Measurements from ENCODE around the gene SPOCK1. TPM values are rescaled to one million over a fixed set of nuclear protein-coding genes. Genes with fewer than 3 reads are reported as not detected.

The SPOCK1 gene
- total RNA-seq, 2 donors from 2014 or later, result 75.0 to 213 TPM

- intact Hi-C loops (cut with DNase I), result loop anchor here in 1 of 2 donors (10.0 kb wide), 1 partner anchor 424 kb away; no protein-coding TSS in a partner anchor
- no peak for ATAC-seq
- no peak for DNase-seq
Measured at GRCh38 chr5:137228816-137229215, 270.3 kb downstream of the SPOCK1 start.

GRCh38 chr5:137226081-137226480, 273.0 kb downstream of the SPOCK1 start:
- intact Hi-C loops (cut with DNase I), result loop anchor here in 1 of 2 donors (10.0 kb wide), 1 partner anchor 421 kb away; no protein-coding TSS in a partner anchor
- no peak for DNase-seq
- ATAC-seq, result no peak

GRCh38 chr5:137223324-137224295, 275.5 kb downstream of the SPOCK1 start:
- ATAC-seq (peak; percentile 25 to 50), DNase-seq (no peak)
- intact Hi-C loops (cut with DNase I), result loop anchor here in 1 of 2 donors (10.0 kb wide), 1 partner anchor 419 kb away; no protein-coding TSS in a partner anchor

- ATAC-seq, result no peak
- intact Hi-C loops (cut with DNase I), result loop anchor here in 1 of 2 donors (10.0 kb wide), 1 partner anchor 417 kb away; no protein-coding TSS in a partner anchor
Measured at GRCh38 chr5:137221943-137222342, 277.2 kb downstream of the SPOCK1 start.

GRCh38 chr5:137220523-137220927, 278.6 kb downstream of the SPOCK1 start:
- intact Hi-C loops (cut with DNase I), result loop anchor here in 1 of 2 donors (10.0 kb wide), 1 partner anchor 416 kb away; no protein-coding TSS in a partner anchor
- peak in 1 of 2 donors; percentile 79 for ATAC-seq
- DNase-seq, result no peak

More at GRCh38 chr5:137221943-137222342, 277.2 kb downstream of the SPOCK1 start:
- DNase-seq, result no peak

- intact Hi-C loops (cut with DNase I), result loop anchor here in 1 of 2 donors (10.0 kb wide), 1 partner anchor 144 kb away; no protein-coding TSS in a partner anchor
- DNase-seq, result no peak
- no peak for ATAC-seq
Measured at GRCh38 chr5:137218896-137219295, 280.2 kb downstream of the SPOCK1 start.

GRCh38 chr5:137218471-137218870, 280.7 kb downstream of the SPOCK1 start:
- intact Hi-C loops (cut with DNase I), result loop anchor here in 1 of 2 donors (10.0 kb wide), 1 partner anchor 144 kb away; no protein-coding TSS in a partner anchor
- peak in 1 of 2 donors; percentile 60 for ATAC-seq
- DNase-seq, result no peak

GRCh38 chr5:137217599-137218200, 281.4 kb downstream of the SPOCK1 start:
- intact Hi-C loops (cut with DNase I), result loop anchor here in 1 of 2 donors (10.0 kb wide), 1 partner anchor 143 kb away; no protein-coding TSS in a partner anchor
- ATAC-seq (no peak), DNase-seq (no peak)

- no peak for ATAC-seq
- no peak for DNase-seq
- intact Hi-C loops (cut with DNase I), result loop anchor here in 1 of 2 donors (10.0 kb wide), 1 partner anchor 142 kb away; no protein-coding TSS in a partner anchor
Measured at GRCh38 chr5:137216976-137217598, 282.0 kb downstream of the SPOCK1 start.

GRCh38 chr5:137215780-137216179, 283.3 kb downstream of the SPOCK1 start:
- intact Hi-C loops (cut with DNase I), result loop anchor here in 1 of 2 donors (10.0 kb wide), 1 partner anchor 141 kb away; no protein-coding TSS in a partner anchor
- ATAC-seq (no peak), DNase-seq (no peak)

- ATAC-seq (no peak), DNase-seq (no peak)
- intact Hi-C loops (cut with DNase I), result loop anchor here in 1 of 2 donors (10.0 kb wide), 1 partner anchor 140 kb away; no protein-coding TSS in a partner anchor
Measured at GRCh38 chr5:137215261-137215660, 283.9 kb downstream of the SPOCK1 start.

- intact Hi-C loops (cut with DNase I), result loop anchor here in 1 of 2 donors (10.0 kb wide), 1 partner anchor 140 kb away; no protein-coding TSS in a partner anchor
- DNase-seq (no peak), ATAC-seq (no peak)
Measured at GRCh38 chr5:137214446-137215189, 284.5 kb downstream of the SPOCK1 start.

- intact Hi-C loops (cut with DNase I), result loop anchor here in 1 of 2 donors (10.0 kb wide), 1 partner anchor 138 kb away; no protein-coding TSS in a partner anchor
- ATAC-seq, result no peak
- no peak for DNase-seq
Measured at GRCh38 chr5:137212471-137212870, 286.7 kb downstream of the SPOCK1 start.

- DNase-seq (no peak), ATAC-seq (no peak)
- intact Hi-C loops (cut with DNase I), result no loop called here
Measured at GRCh38 chr5:137209232-137209809, 289.8 kb downstream of the SPOCK1 start.

- DNase-seq (peak; percentile 27), ATAC-seq (peak in 1 of 2 donors; percentile 57)
- intact Hi-C loops (cut with DNase I), result no loop called here
Measured at GRCh38 chr5:137207023-137207760, 291.9 kb downstream of the SPOCK1 start.

GRCh38 chr5:137206030-137206715, 293.0 kb downstream of the SPOCK1 start:
- DNase-seq, result no peak
- intact Hi-C loops (cut with DNase I), result no loop called here
- peak in 1 of 2 donors; percentile 20 for ATAC-seq

Data from left cardiac atrium (tissue), 4 donors.